ENCODE results near the gene TMC5. TPM values are rescaled to one million over a fixed set of nuclear protein-coding genes. Genes with fewer than 3 reads are reported as not detected.

The TMC5 gene
- polyA plus RNA-seq, 4 donors: 0.26 to 0.92 (median 0.36) TPM

DNA sequence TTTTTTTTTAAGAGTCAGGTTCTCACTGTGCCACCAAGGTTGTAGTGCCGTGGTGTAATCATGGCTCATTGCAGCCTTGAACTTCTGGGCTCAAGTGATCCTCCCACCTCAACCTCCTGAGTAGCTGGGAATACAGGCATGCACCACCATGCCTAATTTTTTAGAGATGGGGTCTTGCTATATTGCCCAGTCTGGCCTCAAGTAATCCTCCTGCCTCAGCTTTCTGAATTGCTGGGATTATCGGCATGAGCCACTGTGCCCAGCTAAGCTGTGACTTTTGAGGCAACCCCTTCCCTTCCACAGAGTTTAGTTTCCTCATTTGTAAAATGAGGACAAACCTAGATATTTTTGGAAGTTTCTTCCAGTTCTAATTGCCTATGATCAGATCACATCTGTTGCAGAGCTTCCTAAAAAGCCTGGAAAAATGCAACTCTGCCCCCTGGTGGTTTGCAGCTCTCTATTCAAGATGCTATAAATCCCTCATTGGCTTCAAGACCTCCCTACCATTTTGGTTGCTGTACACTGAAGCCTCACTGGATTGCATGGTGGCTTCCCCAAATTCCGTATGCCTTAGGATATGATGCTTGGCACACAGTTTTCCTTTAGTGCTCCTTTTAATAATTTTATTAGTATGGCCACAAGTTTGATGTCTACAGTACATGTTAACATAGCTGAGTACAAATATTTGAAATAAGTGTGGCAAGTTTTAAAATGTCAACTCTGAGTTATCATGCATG lies 84.9 kb downstream of the TMC5 start:
- peak in 2 of 4 donors; percentile 36 to 45 for DNase-seq (ENCODE audit: low read depth in 4 of 4, low spot score in 3 of 4)

DNA sequence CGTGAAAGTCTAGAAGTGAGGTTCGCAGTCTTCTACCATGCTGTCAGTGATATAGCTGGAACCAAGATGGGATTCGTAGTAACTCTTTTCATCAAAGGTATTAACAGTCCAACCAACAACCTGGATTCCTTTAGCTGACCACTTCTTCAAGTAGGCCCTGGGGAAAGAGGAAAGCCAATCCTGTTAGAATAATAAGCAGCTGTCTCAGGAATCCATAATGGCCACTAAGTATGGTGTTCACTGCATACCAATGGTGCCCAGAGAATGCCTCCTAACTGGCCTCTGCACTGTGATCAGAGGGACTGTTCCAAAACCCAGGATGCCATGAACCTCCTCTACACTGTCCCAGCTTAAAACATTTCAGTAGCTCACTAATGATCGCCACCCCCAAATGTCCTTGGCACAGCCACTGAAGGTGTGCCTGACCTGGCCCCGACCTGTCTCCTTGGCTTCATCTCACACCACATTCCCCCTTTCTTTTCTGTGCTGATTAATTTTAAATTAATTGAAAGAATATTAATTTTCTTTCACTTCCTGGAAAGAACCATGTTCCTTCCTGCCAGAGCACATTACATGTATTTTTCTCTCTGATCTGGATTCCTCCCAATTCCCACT lies 85.9 kb downstream of the TMC5 start:
- DNase-seq (ENCODE audit: low read depth in 4 of 4, low spot score in 3 of 4): no peak

GRCh38 chr16:19505600-19506303 lies 88.1 kb downstream of the TMC5 start:
- DNase-seq (ENCODE audit: low read depth in 4 of 4, low spot score in 3 of 4): no peak

DNA sequence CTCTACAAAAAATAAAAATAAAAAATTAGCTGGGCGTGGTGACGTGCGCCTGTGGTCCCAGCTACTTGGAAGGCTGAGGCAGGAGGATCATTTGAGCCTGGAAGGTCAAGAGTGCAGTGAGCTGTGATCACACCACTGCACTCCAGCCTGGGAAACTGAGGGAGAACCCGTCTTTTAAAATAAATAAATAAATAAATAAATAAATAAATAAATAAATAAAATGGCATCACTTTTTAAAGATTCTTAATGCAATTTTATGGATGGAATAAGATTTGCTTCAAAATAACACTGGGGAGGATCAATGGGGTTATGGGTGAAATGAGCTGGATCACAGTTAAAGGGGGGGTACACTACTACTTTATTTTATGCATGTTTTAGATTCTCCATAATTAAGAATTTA lies 89.3 kb downstream of the TMC5 start:
- DNase-seq (ENCODE audit: low read depth in 4 of 4, low spot score in 3 of 4): no peak

DNA sequence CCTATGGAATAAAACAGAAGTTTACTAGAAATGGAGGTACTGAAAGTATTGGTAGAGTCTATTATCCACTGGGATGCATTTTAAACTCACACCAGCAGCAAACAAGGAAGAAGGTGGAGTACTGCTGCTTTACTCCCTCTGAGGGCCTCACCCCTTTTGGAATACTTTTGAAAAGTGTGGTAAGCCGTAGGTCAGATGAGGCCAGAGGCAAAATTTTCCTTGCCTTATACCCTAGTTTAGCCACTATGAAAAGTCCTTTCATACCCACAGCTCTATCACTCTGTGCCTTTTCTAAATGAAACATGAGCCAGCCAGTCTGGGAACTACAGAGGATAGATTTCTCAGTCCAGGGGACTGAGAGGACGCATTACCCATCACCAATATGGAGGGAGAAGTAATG lies 90.2 kb downstream of the TMC5 start:
- DNase-seq (ENCODE audit: low read depth in 4 of 4, low spot score in 3 of 4): no peak

DNA sequence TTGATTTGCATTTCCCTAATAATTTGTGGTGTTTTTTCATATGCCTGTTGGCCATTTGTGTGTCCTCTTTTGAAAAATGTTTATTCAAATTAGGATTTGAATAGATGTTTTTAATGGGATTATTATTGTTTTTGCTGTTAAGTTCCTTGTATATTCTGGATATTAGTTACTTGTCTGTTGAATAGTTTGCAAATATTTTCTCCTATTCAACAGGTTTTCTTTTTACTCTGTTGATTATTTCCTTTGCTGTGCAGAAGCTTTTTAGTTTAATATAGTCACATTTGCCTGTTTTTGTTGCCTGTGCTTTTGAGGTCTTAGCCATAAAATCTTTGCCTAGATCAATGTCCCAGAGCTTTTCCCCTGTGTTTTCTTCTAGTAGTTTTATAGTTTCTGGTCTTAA lies 94.6 kb downstream of the TMC5 start:
- no peak for DNase-seq (ENCODE audit: low read depth in 4 of 4, low spot score in 3 of 4)

DNA sequence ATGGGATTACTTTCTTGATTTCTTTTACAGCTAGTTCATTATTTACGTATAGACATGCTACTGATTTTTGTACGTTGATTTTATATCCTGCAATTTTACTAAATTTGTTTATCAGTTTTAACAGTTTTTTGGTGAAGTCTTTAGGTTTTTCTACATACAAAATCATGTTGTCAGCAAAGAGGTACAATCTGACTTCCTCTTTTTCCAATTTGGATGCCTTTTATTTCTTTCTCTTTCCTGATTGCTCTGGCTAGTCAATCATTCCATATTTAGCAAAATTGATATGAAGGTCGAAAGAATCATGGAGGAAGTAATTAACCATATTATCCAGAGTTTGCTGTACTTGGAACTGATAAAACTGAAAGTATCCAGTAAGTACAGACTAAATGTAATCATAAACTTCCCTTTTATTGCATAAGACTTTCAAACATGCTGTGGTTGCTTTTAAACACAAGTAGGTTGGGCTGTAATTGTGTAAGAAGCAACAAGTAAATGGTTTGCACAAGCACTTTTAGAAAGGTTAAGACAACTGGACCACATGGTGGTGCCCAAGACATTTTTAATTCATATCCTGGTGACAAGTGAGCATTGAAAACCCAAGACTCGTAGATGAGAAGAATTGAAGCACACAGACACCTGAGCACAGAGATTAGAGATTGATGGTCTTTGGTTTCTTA lies 95.8 kb downstream of the TMC5 start:
- DNase-seq (ENCODE audit: low read depth in 4 of 4, low spot score in 3 of 4): no peak

DNA sequence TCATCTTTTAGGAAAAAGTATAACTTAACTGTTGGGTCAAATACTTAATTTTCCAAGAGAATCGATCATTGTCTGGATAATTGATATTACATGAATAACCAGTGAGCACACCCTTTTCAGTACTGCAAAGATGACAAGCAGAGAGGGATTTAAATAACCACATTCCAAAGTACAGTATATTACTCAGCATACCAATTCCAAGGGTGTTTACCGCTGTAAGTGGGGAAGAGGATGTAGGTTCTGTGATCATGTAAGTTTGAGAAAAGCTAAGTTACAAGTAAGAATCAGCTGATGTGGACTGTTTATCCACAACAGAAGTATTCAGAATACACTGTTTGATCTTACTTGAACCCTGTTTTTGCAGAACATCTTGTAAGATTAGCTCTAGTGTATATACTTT lies 98.1 kb downstream of the TMC5 start:
- DNase-seq (ENCODE audit: low read depth in 4 of 4, low spot score in 3 of 4): no peak

GRCh38 chr16:19517424-19518089 lies 99.9 kb downstream of the TMC5 start:
- DNase-seq (ENCODE audit: low read depth in 4 of 4, low spot score in 3 of 4): no peak

DNA sequence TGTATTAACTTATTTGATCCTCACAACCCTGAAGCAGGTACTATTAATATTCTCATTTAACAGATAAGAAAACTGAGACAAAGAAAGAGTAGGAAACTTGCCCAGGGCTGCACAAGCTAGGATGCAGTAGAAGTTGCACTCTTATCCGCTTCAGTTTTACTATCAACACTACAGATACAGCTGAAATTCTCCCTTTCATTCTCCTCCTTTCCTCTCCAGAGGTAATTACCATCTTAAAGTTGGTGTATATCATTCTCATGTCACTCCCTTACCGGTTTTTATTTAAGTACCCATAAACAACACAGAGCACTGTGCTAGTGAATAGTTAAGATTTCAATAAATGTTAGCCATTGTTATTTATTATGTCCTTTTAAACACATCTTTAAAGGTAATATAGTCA lies 100.7 kb downstream of the TMC5 start:
- DNase-seq (ENCODE audit: low read depth in 4 of 4, low spot score in 3 of 4): no peak

- DNase-seq (ENCODE audit: low read depth in 4 of 4, low spot score in 3 of 4): no peak
These were observed 103.2 kb downstream of the TMC5 start for GRCh38 chr16:19520861-19521331.

DNA sequence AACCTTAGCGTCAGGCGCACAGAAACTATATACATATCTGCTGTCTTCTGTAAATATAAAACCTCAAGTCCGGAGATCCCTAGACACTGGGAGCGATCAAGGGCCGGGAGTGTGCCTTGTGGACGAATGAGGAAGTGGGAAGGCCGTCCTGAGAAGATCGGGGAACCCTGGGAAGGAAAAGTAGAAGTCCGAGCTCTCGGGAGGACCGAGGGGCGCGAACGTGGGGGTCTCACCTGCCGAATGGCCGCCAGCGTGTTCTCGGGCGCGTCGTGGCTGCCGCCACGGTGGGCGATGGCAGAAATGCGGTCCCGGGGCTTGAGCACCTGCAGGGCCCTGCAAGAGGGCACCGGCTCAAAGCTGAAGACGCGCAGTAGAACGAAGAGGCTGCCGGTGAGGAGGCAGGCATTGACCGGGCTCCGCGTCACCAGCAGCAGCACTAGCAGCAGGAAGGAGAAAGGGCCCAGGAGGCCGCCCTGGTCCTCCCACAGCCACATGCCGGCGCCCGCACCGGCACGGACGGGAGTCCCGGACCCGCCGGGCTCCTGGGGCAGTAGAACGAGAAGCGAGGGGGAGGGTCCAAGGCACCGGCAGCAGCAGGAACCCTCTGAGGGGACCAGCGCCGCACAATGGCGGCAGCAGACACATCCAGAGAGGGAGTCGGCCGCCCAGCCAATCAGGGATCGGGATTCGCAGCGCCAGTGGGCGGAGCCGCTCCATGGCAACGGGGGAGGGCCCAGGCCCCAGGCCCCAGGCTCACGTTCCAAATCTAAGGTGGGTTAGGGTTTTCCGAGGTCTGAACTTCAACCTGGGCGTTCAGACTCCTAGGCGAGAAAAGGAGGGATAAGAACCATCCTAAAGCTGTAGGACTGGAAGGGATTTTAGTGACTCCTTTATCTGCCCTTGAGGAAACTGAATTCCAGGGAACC lies 104.1 kb downstream of the TMC5 start, which contains the start of gene GDE1:
Gene GDE1 (minus strand): TSS at position 628 of the 926 bp plus-strand sequence. CDS start 134 bp downstream, at position 494.
- peak; percentile 76 to 88 (median 84) for DNase-seq (ENCODE audit: low read depth in 4 of 4, low spot score in 3 of 4)

- DNase-seq (ENCODE audit: low read depth in 4 of 4, low spot score in 3 of 4): no peak
These were observed 104.7 kb downstream of the TMC5 start for GRCh38 chr16:19522397-19522732.

GRCh38 chr16:19522760-19523159 lies 105.1 kb downstream of the TMC5 start:
- DNase-seq (ENCODE audit: low read depth in 4 of 4, low spot score in 3 of 4): no peak

- DNase-seq (ENCODE audit: low read depth in 4 of 4, low spot score in 3 of 4): no peak
These were observed 105.5 kb downstream of the TMC5 start for GRCh38 chr16:19523184-19523558.

DNA sequence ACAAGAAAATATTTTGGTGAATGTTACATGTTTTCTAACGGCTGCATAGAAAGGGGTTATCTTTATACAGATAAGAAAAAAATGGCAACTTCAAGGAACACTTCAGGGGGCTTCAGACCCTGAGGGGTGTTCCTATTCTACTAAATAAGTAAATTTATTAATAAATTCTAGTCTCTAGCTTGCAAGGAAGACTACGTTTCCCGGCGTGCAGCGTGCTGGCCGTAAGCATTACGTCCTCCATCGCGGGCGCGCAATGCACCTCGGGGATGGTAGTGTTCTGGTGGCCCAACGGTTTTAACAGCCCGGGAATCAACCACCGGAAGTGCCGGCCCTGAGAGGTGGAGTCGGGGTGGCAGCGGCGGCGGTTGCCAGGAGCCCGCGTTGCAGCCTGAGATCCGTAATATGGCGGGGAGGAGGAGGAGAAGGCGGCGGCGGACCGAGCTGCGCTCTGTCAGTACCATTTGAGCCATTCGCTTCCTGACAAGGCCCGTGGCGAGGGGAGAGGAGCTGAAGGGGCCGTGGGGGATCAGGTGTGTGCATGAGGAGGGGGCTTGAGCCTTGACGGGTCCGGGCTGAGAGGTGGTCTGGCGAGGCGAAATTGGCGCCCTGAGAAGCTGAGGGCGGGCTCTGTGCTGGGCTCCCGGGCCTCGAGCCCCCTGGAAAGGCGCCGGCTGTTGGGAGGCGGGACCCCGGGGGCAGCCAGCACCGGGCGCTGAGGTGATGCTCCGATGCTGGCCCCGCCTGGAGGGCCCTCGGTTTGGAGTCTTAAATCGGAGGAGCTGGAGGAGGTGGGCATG lies 106.1 kb downstream of the TMC5 start, which contains the start of gene CCP110:
Gene CCP110 (plus strand): TSS at position 384 of the 797 bp plus-strand sequence. CDS start 3,940 bp downstream, outside the sequence.
- DNase-seq (ENCODE audit: low read depth in 4 of 4, low spot score in 3 of 4): peak; percentile 77 to 92 (median 90)

GRCh38 chr16:19524356-19524615 lies 106.6 kb downstream of the TMC5 start:
- no peak for DNase-seq (ENCODE audit: low read depth in 4 of 4, low spot score in 3 of 4)

DNA sequence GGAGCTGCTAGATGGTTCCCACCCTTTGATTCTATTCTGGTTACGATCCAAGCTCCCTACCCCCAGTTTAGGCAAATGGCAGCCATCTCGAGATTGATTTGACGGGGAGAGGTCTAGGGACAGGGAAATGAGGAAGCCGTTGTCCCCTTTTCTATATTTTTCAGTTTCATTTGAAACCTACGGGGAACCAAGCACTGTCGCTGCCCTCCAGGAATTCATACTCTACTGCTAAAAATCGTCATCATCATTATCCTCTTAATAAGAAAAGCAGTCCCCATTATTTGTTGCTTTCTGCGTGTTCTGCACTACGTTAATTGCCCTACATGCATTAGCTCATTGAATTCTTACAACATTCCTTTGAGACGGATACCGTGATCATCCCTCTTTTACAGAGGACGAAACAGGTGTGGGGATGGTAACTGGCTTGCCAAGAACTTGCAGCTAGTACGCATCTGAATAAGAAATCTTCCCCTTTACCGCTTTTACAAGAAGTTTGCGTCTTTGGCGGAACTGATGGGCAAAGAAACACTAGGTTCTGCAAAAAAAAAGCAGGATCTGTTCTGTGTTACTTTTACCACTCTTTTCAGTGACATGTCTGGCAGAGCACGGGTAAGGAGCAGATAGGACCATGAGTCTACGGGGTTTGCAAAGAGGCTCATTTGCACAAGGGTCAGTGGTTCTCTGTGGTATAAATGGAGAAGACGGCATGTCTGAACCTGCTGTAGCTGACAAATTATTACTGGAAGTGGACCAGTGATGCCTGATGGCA lies 107.1 kb downstream of the TMC5 start:
- peak in 1 of 4 donors; percentile 38 for DNase-seq (ENCODE audit: low read depth in 4 of 4, low spot score in 3 of 4)

Measured in left renal pelvis (tissue), 4 donors.